Activated CD8-positive, alpha-beta memory T cell treated with anti-CD3 and anti-CD28 coated beads, Interleukin-2, amount 50 U/mL, for 4 hours (primary cell): ENCODE results near the gene CHCHD2.
"Not testable (repeated sequence)": the region's sequence is repeated elsewhere in the genome, so short reads cannot be mapped to it uniquely, and the experiment has no call there.

ENCODE experiments used
- DNase-seq: peaks from one replicate; pipeline ENCODE4 v3.0.0-alpha.2; 2020

The CHCHD2 gene

GRCh38 chr7:56081626-56082340 lies 24.5 kb downstream of the CHCHD2 start:
- no peak for DNase-seq

GRCh38 chr7:56080726-56081435 lies 25.4 kb downstream of the CHCHD2 start:
- not testable (repeated sequence) for DNase-seq

- DNase-seq = no peak
Observed at GRCh38 chr7:56079450-56080185, 26.7 kb downstream of the CHCHD2 start.

GRCh38 chr7:56078196-56078595 lies 28.1 kb downstream of the CHCHD2 start:
- DNase-seq = no peak

- no peak for DNase-seq
Observed at GRCh38 chr7:56077681-56078080, 28.6 kb downstream of the CHCHD2 start.

GRCh38 chr7:56074371-56074791 lies 31.9 kb downstream of the CHCHD2 start:
- DNase-seq = peak; percentile 63

- DNase-seq = not testable (repeated sequence)
Observed at GRCh38 chr7:56066376-56066775, 39.9 kb downstream of the CHCHD2 start.

- DNase-seq = peak; percentile 88
Observed at GRCh38 chr7:56063882-56064625, 42.2 kb downstream of the CHCHD2 start, which contains the start of gene SUMF2. Gene SUMF2 (plus strand): TSS chr7:56064286. CDS start chr7:56064312, 26 bp downstream.

- no peak for DNase-seq
Observed at GRCh38 chr7:56063500-56063881, 42.8 kb downstream of the CHCHD2 start.

- DNase-seq = no peak
Observed at GRCh38 chr7:56062382-56062781, 43.9 kb downstream of the CHCHD2 start.

GRCh38 chr7:56053993-56054392 lies 52.3 kb downstream of the CHCHD2 start:
- no peak for DNase-seq

- DNase-seq = no peak
Observed at GRCh38 chr7:56053379-56053778, 52.9 kb downstream of the CHCHD2 start.
